A549 treated with DMSO at 1 μM for 4 hours (cell line): ENCODE measurements around the gene EXOSC7. TPM values are rescaled to one million over a fixed set of nuclear protein-coding genes. Genes with fewer than 3 reads are reported as not detected.

Experiments used
- total RNA-seq: library from RNA; stranded (reverse); fragments of 200-300 nt; extraction: Qiagen RNA extraction; gene quantifications from 5 replicates; pipeline ENCODE4 v1.2.3, GENCODE V29; 2022; ENCODE audit warnings: low read depth

The EXOSC7 gene
- total RNA-seq, result 39.4 to 50.6 TPM (median 45.6 TPM) in 5 replicates

DNA sequence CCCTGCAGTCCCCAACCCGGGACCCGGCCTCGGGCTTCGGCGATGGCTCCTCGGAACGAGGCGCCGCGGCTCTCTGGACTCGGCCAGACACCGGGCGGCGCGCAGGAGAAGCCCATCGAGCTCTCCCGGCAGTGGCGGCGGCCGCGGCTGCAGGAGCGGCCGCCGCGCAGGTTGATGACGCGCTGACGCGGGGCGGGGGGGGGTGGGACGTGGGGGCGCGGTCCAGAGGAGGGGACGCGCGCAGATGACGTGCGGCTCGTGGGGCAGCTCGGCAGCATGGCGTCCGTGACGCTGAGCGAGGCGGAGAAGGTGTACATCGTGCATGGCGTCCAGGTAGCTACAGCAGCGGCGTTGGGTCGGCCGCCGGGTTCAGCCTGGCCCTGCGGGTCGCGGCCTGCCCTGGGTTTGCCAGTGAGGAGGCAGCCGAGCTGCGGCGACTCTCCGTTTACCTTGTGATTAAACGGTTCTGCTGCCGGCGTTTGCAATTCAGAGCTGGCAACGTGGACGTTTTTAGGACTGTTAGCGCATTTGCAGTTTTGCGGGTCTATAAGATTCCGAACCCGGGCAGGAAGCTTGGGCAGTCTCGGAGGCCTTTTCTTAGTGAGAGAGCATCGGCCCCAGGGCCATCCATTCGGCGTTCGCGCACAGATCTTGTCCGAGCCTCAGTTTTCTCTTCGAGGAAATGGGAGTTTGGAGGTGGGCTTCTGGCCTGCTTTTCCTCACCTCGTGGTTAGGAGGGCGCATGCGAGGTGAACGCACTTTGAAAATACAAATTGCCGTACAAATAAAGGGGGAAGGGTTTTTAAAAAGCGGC lies at the start of gene EXOSC7, which contains the start of gene ZDHHC3:
Gene EXOSC7 (plus strand): TSS at position 243 of the 814 bp plus-strand sequence. CDS start 34 bp downstream, at position 277.
Gene ZDHHC3 (minus strand): TSS at position 173 of the 814 bp plus-strand sequence. CDS start 16,738 bp downstream, outside the sequence.

DNA sequence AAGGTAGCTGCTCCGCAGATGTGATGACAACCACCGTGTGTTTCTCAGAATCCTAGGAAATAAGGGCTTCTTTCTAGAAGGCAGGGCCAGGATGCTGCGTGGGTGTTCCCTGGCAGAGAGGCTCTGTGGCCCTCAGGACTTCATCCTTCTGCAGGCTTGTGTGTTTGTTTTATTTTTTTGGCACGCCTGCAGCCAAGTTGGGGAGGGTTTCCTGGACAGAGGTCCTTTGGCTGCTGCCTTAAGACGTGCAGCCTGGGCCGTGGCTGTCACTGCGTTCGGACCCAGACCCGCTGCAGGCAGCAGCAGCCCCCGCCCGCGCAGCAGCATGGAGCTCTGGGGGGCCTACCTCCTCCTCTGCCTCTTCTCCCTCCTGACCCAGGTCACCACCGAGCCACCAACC lies 50.0 kb downstream of the EXOSC7 start, which contains the start of gene CLEC3B:
Gene CLEC3B (plus strand): TSS at position 266 of the 400 bp plus-strand sequence. CDS start 60 bp downstream, at position 326.

Other genes with a start within 250 kb of the EXOSC7 start
- gene ZNF501, start 246.6 kb upstream of the EXOSC7 start, total RNA-seq, result not detected in 5 replicates
- gene KIAA1143, start 214.6 kb upstream of the EXOSC7 start, total RNA-seq, result 9.0 to 19.0 TPM (median 16.4 TPM) in 5 replicates
- 8.6 to 10.2 TPM (median 9.1 TPM) in 5 replicates for gene KIF15, start 214.4 kb upstream of the EXOSC7 start, total RNA-seq
- gene TMEM42, start 114.3 kb upstream of the EXOSC7 start, total RNA-seq, result 7.3 to 10.1 TPM (median 9.7 TPM) in 5 replicates
- 0.05 to 0.09 TPM (median 0.07 TPM) in 3 of 5 replicates, not detected in the others for gene TGM4, start 101.6 kb upstream of the EXOSC7 start, total RNA-seq
- gene ZDHHC3, start 70 bp upstream of the EXOSC7 start, total RNA-seq, result 34.0 to 39.4 TPM (median 38.1 TPM) in 5 replicates
- gene CLEC3B, start 50.1 kb downstream of the EXOSC7 start, total RNA-seq, result 0.10 TPM in 1 of 5 replicates, not detected in the others
- gene CDCP1, start 170.1 kb downstream of the EXOSC7 start, total RNA-seq, result 15.3 to 20.0 TPM (median 17.6 TPM) in 5 replicates